Measurements from ENCODE around the gene KLK12. TPM values are rescaled to one million over a fixed set of nuclear protein-coding genes. Genes with fewer than 3 reads are reported as not detected.

KLK12 gene
- total RNA-seq, 1 donor: not detected

DNA sequence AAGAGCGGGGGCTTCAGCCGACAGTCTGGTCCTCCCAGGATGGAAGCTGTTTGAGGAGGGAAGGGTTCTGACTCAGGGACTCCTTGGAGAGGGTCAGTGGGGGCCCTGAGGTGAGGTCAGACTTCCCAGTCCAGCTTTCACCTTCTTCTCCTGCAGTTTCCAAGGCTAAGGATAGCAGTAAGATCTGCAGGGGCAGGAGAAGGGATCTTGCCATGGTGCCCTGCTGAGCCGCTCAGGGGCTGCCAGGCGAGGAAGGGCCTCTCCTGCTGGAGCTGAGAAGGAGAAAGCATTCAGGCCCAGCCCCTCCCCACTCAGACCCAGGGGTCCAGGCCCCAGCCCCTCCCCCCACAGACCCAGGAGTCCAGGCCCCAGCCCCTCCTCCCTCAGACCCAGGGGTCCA lies 52.6 kb downstream of the KLK12 start:
- Histone ChIP-seq H3K4me2 (ENCODE audit: insufficient read depth, low read length) (no peak overlapping the region), H3K79me2 (ENCODE audit: insufficient read depth, low read length) (no peaks in the 10 kb centered on the region), H4K20me1 (ENCODE audit: insufficient read depth, low read length) (no peaks in the 10 kb centered on the region), H3K27ac (ENCODE audit: low read depth, low read length) (no peak overlapping the region), H2AFZ (ENCODE audit: low read length) (no peak overlapping the region), H3K36me3 (ENCODE audit: insufficient read depth, low read length) (no peaks in the 10 kb centered on the region), H3K4me1 (ENCODE audit: insufficient read depth, low read length) (no peaks in the 10 kb centered on the region), H3K27me3 (ENCODE audit: insufficient read depth, low read length) (no peaks in the 10 kb centered on the region), H3K9me3 (ENCODE audit: low read depth, low read length) (no peaks in the 10 kb centered on the region), H3K4me3 (ENCODE audit: insufficient read depth, low read length) (no peak overlapping the region)
- no peak for DNase-seq (ENCODE audit: insufficient read length, low spot score, missing footprints)
- TF ChIP-seq, protein P1, sequence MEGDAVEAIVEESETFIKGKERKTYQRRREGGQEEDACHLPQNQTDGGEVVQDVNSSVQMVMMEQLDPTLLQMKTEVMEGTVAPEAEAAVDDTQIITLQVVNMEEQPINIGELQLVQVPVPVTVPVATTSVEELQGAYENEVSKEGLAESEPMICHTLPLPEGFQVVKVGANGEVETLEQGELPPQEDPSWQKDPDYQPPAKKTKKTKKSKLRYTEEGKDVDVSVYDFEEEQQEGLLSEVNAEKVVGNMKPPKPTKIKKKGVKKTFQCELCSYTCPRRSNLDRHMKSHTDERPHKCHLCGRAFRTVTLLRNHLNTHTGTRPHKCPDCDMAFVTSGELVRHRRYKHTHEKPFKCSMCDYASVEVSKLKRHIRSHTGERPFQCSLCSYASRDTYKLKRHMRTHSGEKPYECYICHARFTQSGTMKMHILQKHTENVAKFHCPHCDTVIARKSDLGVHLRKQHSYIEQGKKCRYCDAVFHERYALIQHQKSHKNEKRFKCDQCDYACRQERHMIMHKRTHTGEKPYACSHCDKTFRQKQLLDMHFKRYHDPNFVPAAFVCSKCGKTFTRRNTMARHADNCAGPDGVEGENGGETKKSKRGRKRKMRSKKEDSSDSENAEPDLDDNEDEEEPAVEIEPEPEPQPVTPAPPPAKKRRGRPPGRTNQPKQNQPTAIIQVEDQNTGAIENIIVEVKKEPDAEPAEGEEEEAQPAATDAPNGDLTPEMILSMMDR (IDR thresholded peaks at IDR 0.05; ENCODE audit: extremely low read depth, low read depth, low read length): no peak

DNA sequence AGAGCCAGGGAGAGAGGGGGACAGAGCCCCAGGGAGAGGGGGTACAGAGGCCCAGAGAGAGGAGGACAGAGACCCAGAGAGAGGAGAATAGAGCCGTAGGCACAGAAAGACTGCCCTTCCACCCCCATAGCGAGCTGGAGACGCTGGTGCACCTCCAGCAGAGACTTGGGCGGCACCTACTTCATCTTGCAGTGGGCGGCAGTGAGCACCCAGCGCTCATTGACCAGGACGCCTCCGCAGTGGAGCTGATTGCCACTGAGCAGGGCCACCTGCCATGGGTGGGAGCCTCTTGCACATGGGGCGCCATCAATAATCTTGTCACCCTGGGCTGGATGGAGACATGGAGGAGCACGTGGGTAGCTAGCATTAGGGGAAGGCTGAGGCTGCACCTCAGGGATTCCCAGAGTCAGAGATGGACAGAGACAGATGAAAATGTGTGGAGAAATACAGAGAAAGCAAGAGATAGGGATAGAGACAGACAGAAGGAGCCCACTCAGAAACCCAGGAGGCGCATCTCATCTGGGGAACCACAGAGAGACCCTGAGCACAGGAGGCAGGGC lies 53.1 kb downstream of the KLK12 start:
- no peaks in the 10 kb centered on the region for H3K4me1 ChIP-seq (ENCODE audit: insufficient read depth, low read length)
- H3K4me2 ChIP-seq (ENCODE audit: insufficient read depth, low read length): no peak overlapping the region
- no peak overlapping the region for H3K4me3 ChIP-seq (ENCODE audit: insufficient read depth, low read length)
- H3K27me3 ChIP-seq (ENCODE audit: insufficient read depth, low read length): no peaks in the 10 kb centered on the region
- H3K27ac ChIP-seq (ENCODE audit: low read depth, low read length): no peak overlapping the region
- TF ChIP-seq, protein P1 (IDR thresholded peaks at IDR 0.05; ENCODE audit: extremely low read depth, low read depth, low read length): no peak
- no peaks in the 10 kb centered on the region for H3K9me3 ChIP-seq (ENCODE audit: low read depth, low read length)
- no peaks in the 10 kb centered on the region for H3K79me2 ChIP-seq (ENCODE audit: insufficient read depth, low read length)
- H3K36me3 ChIP-seq (ENCODE audit: insufficient read depth, low read length): no peaks in the 10 kb centered on the region
- no peak for DNase-seq (ENCODE audit: insufficient read length, low spot score, missing footprints)
- H4K20me1 ChIP-seq (ENCODE audit: insufficient read depth, low read length): no peaks in the 10 kb centered on the region
- H2AFZ ChIP-seq (ENCODE audit: low read length): no peak overlapping the region

DNA sequence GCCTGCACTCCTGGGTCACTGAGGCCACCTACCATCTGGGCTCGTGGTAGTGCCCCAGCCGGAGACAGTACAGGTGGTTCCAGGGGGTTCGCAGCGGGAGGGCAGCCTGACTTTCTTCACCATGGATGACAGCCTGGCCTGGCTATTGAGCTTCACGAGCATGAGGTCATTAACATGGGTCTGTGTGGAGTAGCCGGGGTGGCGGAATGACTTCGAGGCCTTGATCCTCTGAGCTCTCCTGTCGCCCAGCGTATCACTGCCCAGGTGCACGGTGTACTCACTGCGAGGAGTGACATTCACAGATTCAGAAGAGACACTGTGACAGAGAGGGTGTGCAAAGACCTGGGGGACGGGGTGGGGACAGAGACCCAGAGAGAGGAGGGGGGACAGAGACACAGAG lies 54.6 kb downstream of the KLK12 start:
- no peaks in the 10 kb centered on the region for H3K36me3 ChIP-seq (ENCODE audit: insufficient read depth, low read length)
- TF ChIP-seq, protein P1 (IDR thresholded peaks at IDR 0.05; ENCODE audit: extremely low read depth, low read depth, low read length): no peak
- no peak for DNase-seq (ENCODE audit: insufficient read length, low spot score, missing footprints)
- H2AFZ ChIP-seq (ENCODE audit: low read length): no peak overlapping the region
- no peak overlapping the region for H3K4me2 ChIP-seq (ENCODE audit: insufficient read depth, low read length)
- no peaks in the 10 kb centered on the region for H3K9me3 ChIP-seq (ENCODE audit: low read depth, low read length)
- H3K79me2 ChIP-seq (ENCODE audit: insufficient read depth, low read length): no peaks in the 10 kb centered on the region
- no peaks in the 10 kb centered on the region for H4K20me1 ChIP-seq (ENCODE audit: insufficient read depth, low read length)
- H3K4me1 ChIP-seq (ENCODE audit: insufficient read depth, low read length): no peaks in the 10 kb centered on the region
- no peaks in the 10 kb centered on the region for H3K27me3 ChIP-seq (ENCODE audit: insufficient read depth, low read length)
- H3K4me3 ChIP-seq (ENCODE audit: insufficient read depth, low read length): no peak overlapping the region
- H3K27ac ChIP-seq (ENCODE audit: low read depth, low read length): no peak overlapping the region

DNA sequence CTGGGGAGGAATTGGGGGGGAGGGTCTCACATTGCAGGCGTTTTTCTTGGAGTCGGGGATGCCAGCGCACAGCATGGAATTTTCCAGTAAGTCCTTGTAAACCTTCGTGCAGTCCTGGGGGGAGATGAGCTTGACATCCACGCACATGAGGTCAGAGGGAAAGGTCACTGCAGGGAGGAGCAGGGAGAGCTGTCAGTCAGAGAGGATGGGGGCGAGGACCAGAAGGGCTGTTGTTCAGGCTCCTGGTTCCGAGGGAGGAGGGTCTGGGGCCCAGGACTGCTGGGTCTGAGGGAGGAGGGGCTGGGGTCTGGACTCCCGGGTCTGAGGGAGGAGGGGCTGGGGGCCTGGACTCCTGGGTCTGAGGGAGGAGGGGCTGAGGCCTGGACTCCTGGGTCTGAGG lies 55.0 kb downstream of the KLK12 start:
- no peak overlapping the region for H3K4me3 ChIP-seq (ENCODE audit: insufficient read depth, low read length)
- no peaks in the 10 kb centered on the region for H4K20me1 ChIP-seq (ENCODE audit: insufficient read depth, low read length)
- no peaks in the 10 kb centered on the region for H3K9me3 ChIP-seq (ENCODE audit: low read depth, low read length)
- TF ChIP-seq, protein P1 (IDR thresholded peaks at IDR 0.05; ENCODE audit: extremely low read depth, low read depth, low read length): no peak
- no peaks in the 10 kb centered on the region for H3K4me1 ChIP-seq (ENCODE audit: insufficient read depth, low read length)
- H3K27me3 ChIP-seq (ENCODE audit: insufficient read depth, low read length): no peaks in the 10 kb centered on the region
- H3K79me2 ChIP-seq (ENCODE audit: insufficient read depth, low read length): no peaks in the 10 kb centered on the region
- H3K4me2 ChIP-seq (ENCODE audit: insufficient read depth, low read length): no peak overlapping the region
- no peak overlapping the region for H3K27ac ChIP-seq (ENCODE audit: low read depth, low read length)
- no peaks in the 10 kb centered on the region for H3K36me3 ChIP-seq (ENCODE audit: insufficient read depth, low read length)
- DNase-seq (ENCODE audit: insufficient read length, low spot score, missing footprints): no peak
- no peak overlapping the region for H2AFZ ChIP-seq (ENCODE audit: low read length)

Other genes starting within 250 kb of the KLK12 start
- gene ACP4, start 244.6 kb downstream of the KLK12 start, total RNA-seq: not detected in 2 replicates
- gene KLK1, start 211.2 kb downstream of the KLK12 start, total RNA-seq: not detected in 2 replicates
- not detected in 2 replicates for gene KLK15, start 201.4 kb downstream of the KLK12 start, total RNA-seq
- gene KLK3, start 180.1 kb downstream of the KLK12 start, total RNA-seq: not detected in 2 replicates
- not detected in 2 replicates for gene KLK2, start 161.6 kb downstream of the KLK12 start, total RNA-seq
- 0.29 TPM in 1 of 2 replicates, not detected in the other for gene KLK4, start 123.6 kb downstream of the KLK12 start, total RNA-seq
- gene KLK5, start 82.0 kb downstream of the KLK12 start, total RNA-seq: not detected in 2 replicates
- not detected in 2 replicates for gene KLK6, start 65.4 kb downstream of the KLK12 start, total RNA-seq
- gene KLK7, start 51.1 kb downstream of the KLK12 start, total RNA-seq: not detected in 2 replicates
- not detected in 2 replicates for gene KLK8, start 33.4 kb downstream of the KLK12 start, total RNA-seq
- not detected in 2 replicates for gene KLK10, start 15.3 kb downstream of the KLK12 start, total RNA-seq
- not detected in 2 replicates for gene KLK11, start 8.4 kb downstream of the KLK12 start, total RNA-seq
- gene KLK13, start 30.1 kb upstream of the KLK12 start, total RNA-seq: not detected in 2 replicates
- gene KLK14, start 47.9 kb upstream of the KLK12 start, total RNA-seq: not detected in 2 replicates
- gene CTU1, start 73.4 kb upstream of the KLK12 start, total RNA-seq: 4.1 and 4.3 TPM in 2 replicates
- under 0.01 TPM in 1 of 2 replicates, not detected in the other for gene SIGLEC9, start 89.9 kb upstream of the KLK12 start, total RNA-seq
- gene SIGLEC7, start 107.3 kb upstream of the KLK12 start, total RNA-seq: not detected in 2 replicates
- gene CD33, start 190.1 kb upstream of the KLK12 start, total RNA-seq: not detected in 2 replicates
- not detected in 2 replicates for gene SIGLECL1, start 216.1 kb upstream of the KLK12 start, total RNA-seq

Measured in osteoblast (primary cell).